Liver (tissue), 9 donors: ENCODE data around the gene DIP2B. TPM values are rescaled to one million over a fixed set of nuclear protein-coding genes. Genes with fewer than 3 reads are reported as not detected.

ENCODE experiments used
- DNase-seq: peaks from one replicate; pipeline ENCODE4 v3.0.0-alpha.2; 2017; ENCODE audit warnings: low spot score
- H3K27ac ChIP-seq, 2 donors: one replicate each; pipeline ENCODE4 v1.7.0; 2013; ENCODE audit warnings: inconsistent platforms in 2 of 2, low read length in 2 of 2, control low read depth in 1 of 2, low read depth in 1 of 2, mild to moderate bottlenecking in 1 of 2
- H3K27me3 ChIP-seq, 4 donors: one replicate each; pipeline versions ENCODE4 v1.6.1 to v1.7.0; 2013; ENCODE audit warnings: low read length in 3 of 4, inconsistent platforms in 1 of 4, mild to moderate bottlenecking in 1 of 4, moderate library complexity in 1 of 4; ENCODE audit not compliant: control insufficient read depth in 4 of 4, insufficient read depth in 4 of 4
- H3K36me3 ChIP-seq, 4 donors: one replicate each; pipeline versions ENCODE4 v1.6.1 to v1.7.0; 2013; ENCODE audit warnings: low read length in 3 of 4, mild to moderate bottlenecking in 3 of 4, low read depth in 1 of 4, moderate library complexity in 1 of 4; ENCODE audit not compliant: control insufficient read depth in 4 of 4, insufficient read depth in 3 of 4
- H3K4me1 ChIP-seq, 4 donors: one replicate each; pipeline versions ENCODE4 v1.6.1 to v1.7.0; 2013; ENCODE audit warnings: low read length in 3 of 4, mild to moderate bottlenecking in 3 of 4, moderate library complexity in 1 of 4; ENCODE audit not compliant: control insufficient read depth in 4 of 4, insufficient read depth in 4 of 4
- H3K4me3 ChIP-seq, 3 donors: one replicate each; pipeline versions ENCODE4 v1.6.1 to v1.7.0; 2013; ENCODE audit warnings: low read length in 3 of 3, control low read depth in 1 of 3, low read depth in 1 of 3, mild to moderate bottlenecking in 1 of 3
- H3K9ac ChIP-seq, 2 donors: one replicate each; pipeline ENCODE4 v1.7.0; 2013; ENCODE audit warnings: low read length in 2 of 2, mild to moderate bottlenecking in 2 of 2, moderate library complexity in 2 of 2, control low read depth in 1 of 2, low read depth in 1 of 2
- H3K9me3 ChIP-seq, 4 donors: one replicate each; pipeline versions ENCODE4 v1.6.1 to v1.7.0; 2013; ENCODE audit warnings: low read length in 3 of 4; ENCODE audit not compliant: control insufficient read depth in 4 of 4
- CTCF ChIP-seq: fragments of 150-350 bp; IDR thresholded peaks from 2 replicates; pipeline ENCODE4 v1.5.1; 2017; ENCODE audit warnings: improper control_type of control experiment, low read depth, low read length; ENCODE audit not compliant: missing input control
- EGR1 ChIP-seq, 2 donors: IDR thresholded peaks; 2 replicates each; pipeline ENCODE4 v1.6.1; 2016 to 2018; ENCODE audit warnings: antibody characterized with exemption in 2 of 2, low read depth in 2 of 2
- FOXA2 ChIP-seq: IDR thresholded peaks from 2 replicates; pipeline ENCODE4 v1.6.1; 2016; ENCODE audit warnings: antibody characterized with exemption
- GABPA ChIP-seq, 2 donors: IDR thresholded peaks in 1 of 2; conservative IDR thresholded peaks in 1 of 2; 2 replicates each; pipeline ENCODE4 v1.6.1; 2016; ENCODE audit warnings: antibody characterized with exemption in 2 of 2, mild to moderate bottlenecking in 1 of 2, moderate library complexity in 1 of 2
- HNF4A ChIP-seq, 2 donors: conservative IDR thresholded peaks; 2 replicates each; pipeline ENCODE4 v1.6.1; 2016; ENCODE audit warnings: antibody characterized with exemption in 2 of 2, mild to moderate bottlenecking in 2 of 2
- HNF4G ChIP-seq: IDR thresholded peaks from 2 replicates; pipeline ENCODE4 v1.6.1; 2016; ENCODE audit warnings: antibody characterized with exemption
- MAX ChIP-seq: IDR thresholded peaks from 2 replicates; pipeline ENCODE4 v1.6.1; 2016; ENCODE audit warnings: antibody characterized with exemption
- NR2F2 ChIP-seq: IDR thresholded peaks from 2 replicates; pipeline ENCODE4 v1.6.1; 2016; ENCODE audit warnings: antibody characterized with exemption
- RAD21 ChIP-seq, 2 donors: IDR thresholded peaks; 2 replicates each; pipeline ENCODE4 v1.6.1; 2016; ENCODE audit warnings: antibody characterized with exemption in 2 of 2, mild to moderate bottlenecking in 2 of 2
- REST ChIP-seq: IDR thresholded peaks from 2 replicates; pipeline ENCODE4 v1.6.1; 2016; ENCODE audit warnings: antibody characterized with exemption, mild to moderate bottlenecking
- RXRA ChIP-seq, 2 donors: IDR thresholded peaks; 2 replicates each; pipeline ENCODE4 v1.6.1; 2017 to 2018; ENCODE audit warnings: antibody characterized with exemption in 2 of 2, mild to moderate bottlenecking in 1 of 2
- SP1 ChIP-seq: IDR thresholded peaks from 2 replicates; pipeline ENCODE4 v1.6.1; 2018; ENCODE audit warnings: antibody characterized with exemption, mild to moderate bottlenecking
- TAF1 ChIP-seq: conservative IDR thresholded peaks from 2 replicates; pipeline ENCODE4 v1.6.1; 2016; ENCODE audit warnings: antibody characterized with exemption, mild to moderate bottlenecking
- YY1 ChIP-seq: IDR thresholded peaks from 2 replicates; pipeline ENCODE4 v1.6.1; 2016; ENCODE audit warnings: antibody characterized with exemption, mild to moderate bottlenecking
- WGBS: extraction: QIAGEN DNeasy Blood & Tissue Kit; methylation state at CpG from one replicate; pipeline ENCODE4 v1.1.7; 2013; 5-methylcytosine and 5-hydroxymethylcytosine counted together
- polyA plus RNA-seq, 2 donors: library from polyadenylated mRNA; stranded (reverse) in 1 of 2; unstranded in 1 of 2; fragments of 200-250 nt in 1 of 2; fragments of >200 nt in 1 of 2; fragmentation: Nextera tagmentation in 1 of 2; extraction: Ambion mirVana in 1 of 2; gene quantifications; one replicate each; pipeline versions ENCODE4 v1.2.1 to v1.2.3, GENCODE V29; 2013 to 2015
- total RNA-seq, 2 donors: library from RNA; depleted of rRNA; stranded (reverse); fragments of >200 nt; gene quantifications; one replicate each; pipeline ENCODE4 v1.2.3, GENCODE V29; 2014
- TF ChIP-seq, protein P1 (sequence below): IDR thresholded peaks from 2 replicates; pipeline ENCODE4 v1.6.1; 2016; ENCODE audit warnings: antibody characterized with exemption
- TF ChIP-seq, protein P2 (sequence below): IDR thresholded peaks from 2 replicates; pipeline ENCODE4 v1.6.1; 2016; ENCODE audit warnings: antibody characterized with exemption
- donor health status: healthy.
- donor health status: healthy.
- donor health status: healthy.
- donor health status: healthy.
- donor health status: healthy.

Gene DIP2B
- total and polyA plus RNA-seq, 4 donors = 4.8 to 30.7 (median 13.8) TPM

- no peaks in the 10 kb centered on the region for H3K9me3 ChIP-seq
- H3K4me1 ChIP-seq = peaks cover 14 to 32% (median 28%) of the 10 kb centered on the region in 4 donors
- DNase-seq = no peak
- H3K4me3 ChIP-seq = no peak overlapping the region
- H3K27ac ChIP-seq = no peak overlapping the region
- H3K36me3 ChIP-seq = no peaks in the 10 kb centered on the region
- TF ChIP-seq, protein P1, sequence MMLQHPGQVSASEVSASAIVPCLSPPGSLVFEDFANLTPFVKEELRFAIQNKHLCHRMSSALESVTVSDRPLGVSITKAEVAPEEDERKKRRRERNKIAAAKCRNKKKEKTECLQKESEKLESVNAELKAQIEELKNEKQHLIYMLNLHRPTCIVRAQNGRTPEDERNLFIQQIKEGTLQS = no peak
- TF ChIP-seq TAF1 (no peak), REST (no peak), NR2F2 (no peak), HNF4G (no peak), HNF4A (conservative IDR thresholded peaks at IDR 0.05) (no peak), FOXA2 (no peak), RAD21 (IDR thresholded peaks at IDR 0.05) (no peak), MAX (no peak), YY1 (no peak), CTCF (no peak), EGR1 (IDR thresholded peaks at IDR 0.05; ENCODE audit: low read depth in 2 of 2) (no peak)
- TF ChIP-seq, protein P2, sequence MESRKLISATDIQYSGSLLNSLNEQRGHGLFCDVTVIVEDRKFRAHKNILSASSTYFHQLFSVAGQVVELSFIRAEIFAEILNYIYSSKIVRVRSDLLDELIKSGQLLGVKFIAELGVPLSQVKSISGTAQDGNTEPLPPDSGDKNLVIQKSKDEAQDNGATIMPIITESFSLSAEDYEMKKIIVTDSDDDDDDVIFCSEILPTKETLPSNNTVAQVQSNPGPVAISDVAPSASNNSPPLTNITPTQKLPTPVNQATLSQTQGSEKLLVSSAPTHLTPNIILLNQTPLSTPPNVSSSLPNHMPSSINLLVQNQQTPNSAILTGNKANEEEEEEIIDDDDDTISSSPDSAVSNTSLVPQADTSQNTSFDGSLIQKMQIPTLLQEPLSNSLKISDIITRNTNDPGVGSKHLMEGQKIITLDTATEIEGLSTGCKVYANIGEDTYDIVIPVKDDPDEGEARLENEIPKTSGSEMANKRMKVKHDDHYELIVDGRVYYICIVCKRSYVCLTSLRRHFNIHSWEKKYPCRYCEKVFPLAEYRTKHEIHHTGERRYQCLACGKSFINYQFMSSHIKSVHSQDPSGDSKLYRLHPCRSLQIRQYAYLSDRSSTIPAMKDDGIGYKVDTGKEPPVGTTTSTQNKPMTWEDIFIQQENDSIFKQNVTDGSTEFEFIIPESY = no peak
- no peaks in the 10 kb centered on the region for H3K27me3 ChIP-seq
- no peak overlapping the region for H3K9ac ChIP-seq
- 96% methylated on average over 2 of the region's 2 CpGs for WGBS
Measured at GRCh38 chr12:50551866-50552265, 47.1 kb downstream of the DIP2B start.

DNA sequence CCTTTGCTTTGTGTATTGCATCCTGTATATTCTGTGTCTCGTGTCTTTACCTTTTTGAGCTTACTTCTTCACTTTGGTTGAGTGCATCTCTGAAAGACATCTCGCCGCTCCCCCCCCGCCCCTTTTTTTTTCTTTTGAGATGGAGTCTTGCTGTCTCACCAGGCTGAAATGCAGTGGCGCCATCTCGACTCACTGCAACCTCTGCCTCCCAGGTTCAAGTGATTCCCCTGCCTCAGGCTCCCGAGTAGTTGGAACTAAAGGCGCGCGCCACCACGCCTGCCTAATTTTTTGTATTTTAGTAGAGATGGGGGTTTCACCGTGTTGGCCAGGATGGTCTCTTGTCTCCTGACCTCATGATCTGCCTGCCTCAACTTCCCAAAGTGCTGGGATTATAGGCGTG is 49.9 kb downstream of the DIP2B start:
- Histone ChIP-seq H3K4me1 (peaks cover 11 to 32% (median 23%) of the 10 kb centered on the region in 4 donors), H3K27ac (no peak overlapping the region), H3K27me3 (no peaks in the 10 kb centered on the region), H3K4me3 (no peak overlapping the region), H3K9me3 (no peaks in the 10 kb centered on the region), H3K9ac (no peak overlapping the region), H3K36me3 (no peaks in the 10 kb centered on the region)
- WGBS = 98% methylated on average over 13 of the region's 13 CpGs
- DNase-seq = no peak
- no peak for TF ChIP-seq GABPA (IDR thresholded peaks at IDR 0.05 in 1 of 2, conservative IDR thresholded peaks at IDR 0.05 in 1 of 2)
- no peak for TF ChIP-seq RAD21 (IDR thresholded peaks at IDR 0.05)
- no peak for TF ChIP-seq MAX
- TF ChIP-seq, protein P1 = no peak
- TF ChIP-seq REST = no peak
- TF ChIP-seq EGR1 (IDR thresholded peaks at IDR 0.05; ENCODE audit: low read depth in 2 of 2) = no peak
- TF ChIP-seq HNF4G = no peak
- TF ChIP-seq CTCF = no peak
- no peak for TF ChIP-seq FOXA2
- TF ChIP-seq RXRA (IDR thresholded peaks at IDR 0.05) = no peak
- no peak for TF ChIP-seq SP1
- no peak for TF ChIP-seq HNF4A (conservative IDR thresholded peaks at IDR 0.05)
- TF ChIP-seq NR2F2 = no peak
